Right lobe of liver (tissue), 4 donors: ENCODE measurements around the gene NTM.

Experiments used
- POLR2A ChIP-seq: fragments of 450-650 bp; IDR thresholded peaks from one replicate; pipeline ENCODE4 v1.6.1; 2017; ENCODE audit warnings: antibody characterized with exemption, mild to moderate bottlenecking
- TF ChIP-seq, protein P1 (sequence below), 4 donors: fragments of 200-600 bp in 3 of 4; fragments of 450-650 bp in 1 of 4; IDR thresholded peaks; one replicate each; pipeline versions ENCODE4 v1.5.1 to v1.8.0; 2016 to 2022; ENCODE audit warnings: antibody characterized with exemption in 4 of 4, mild to moderate bottlenecking in 2 of 4
- donor health status: DM: no; HTN: no; CAD: no.
- donor health status: DM: no; HTN: no; CAD: no.
- donor health status: DM: no; HTN: yes; CAD: no.

GRCh38 chr11:132367293-132367692 is 996.9 kb downstream of the NTM start:
- TF ChIP-seq, protein P1, sequence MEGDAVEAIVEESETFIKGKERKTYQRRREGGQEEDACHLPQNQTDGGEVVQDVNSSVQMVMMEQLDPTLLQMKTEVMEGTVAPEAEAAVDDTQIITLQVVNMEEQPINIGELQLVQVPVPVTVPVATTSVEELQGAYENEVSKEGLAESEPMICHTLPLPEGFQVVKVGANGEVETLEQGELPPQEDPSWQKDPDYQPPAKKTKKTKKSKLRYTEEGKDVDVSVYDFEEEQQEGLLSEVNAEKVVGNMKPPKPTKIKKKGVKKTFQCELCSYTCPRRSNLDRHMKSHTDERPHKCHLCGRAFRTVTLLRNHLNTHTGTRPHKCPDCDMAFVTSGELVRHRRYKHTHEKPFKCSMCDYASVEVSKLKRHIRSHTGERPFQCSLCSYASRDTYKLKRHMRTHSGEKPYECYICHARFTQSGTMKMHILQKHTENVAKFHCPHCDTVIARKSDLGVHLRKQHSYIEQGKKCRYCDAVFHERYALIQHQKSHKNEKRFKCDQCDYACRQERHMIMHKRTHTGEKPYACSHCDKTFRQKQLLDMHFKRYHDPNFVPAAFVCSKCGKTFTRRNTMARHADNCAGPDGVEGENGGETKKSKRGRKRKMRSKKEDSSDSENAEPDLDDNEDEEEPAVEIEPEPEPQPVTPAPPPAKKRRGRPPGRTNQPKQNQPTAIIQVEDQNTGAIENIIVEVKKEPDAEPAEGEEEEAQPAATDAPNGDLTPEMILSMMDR (IDR thresholded peaks at IDR 0.05): no peak
- no peak for TF ChIP-seq POLR2A
